AG09309 (cell line): ENCODE data around the gene MCRIP1.

Source experiments
- DNase-seq: peaks from one replicate; pipeline ENCODE4 v3.0.0-alpha.2; 2010; ENCODE audit warnings: low read depth
- H3K4me3 ChIP-seq: 2 replicates; pipeline ENCODE4 v1.5.1; 2011; ENCODE audit warnings: mild to moderate bottlenecking, low read depth, low read length, moderate library complexity; ENCODE audit not compliant: control insufficient read depth
- TF ChIP-seq, protein P1 (sequence below): IDR thresholded peaks from 2 replicates; pipeline ENCODE4 v1.5.1; 2011; ENCODE audit warnings: mild to moderate bottlenecking, low read depth, low read length, inconsistent platforms; ENCODE audit not compliant: insufficient read depth, control insufficient read depth; ENCODE audit errors: missing control alignments

The MCRIP1 gene

DNA sequence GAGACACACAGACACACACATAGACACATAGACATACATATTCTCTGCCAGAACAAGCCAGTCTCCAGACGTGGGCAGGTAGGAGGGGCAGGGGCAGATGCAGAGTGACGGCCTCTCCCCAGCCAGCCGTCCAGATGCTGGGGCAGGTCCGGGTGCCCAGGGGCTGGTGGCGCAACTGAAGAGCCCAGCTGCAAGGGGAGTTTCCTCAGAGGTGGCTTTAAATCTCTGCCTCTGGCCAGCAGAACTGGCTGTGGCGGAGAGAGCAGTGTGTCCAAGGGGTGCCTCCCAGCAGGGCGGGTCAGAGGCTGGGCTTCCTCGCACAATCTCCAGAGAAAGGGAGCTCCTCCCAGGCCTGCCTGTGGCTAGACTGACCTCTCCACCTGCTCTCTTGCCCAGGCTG is 38.6 kb downstream of the MCRIP1 start:
- no peak overlapping the region for H3K4me3 ChIP-seq
- no peak for DNase-seq
- TF ChIP-seq, protein P1, sequence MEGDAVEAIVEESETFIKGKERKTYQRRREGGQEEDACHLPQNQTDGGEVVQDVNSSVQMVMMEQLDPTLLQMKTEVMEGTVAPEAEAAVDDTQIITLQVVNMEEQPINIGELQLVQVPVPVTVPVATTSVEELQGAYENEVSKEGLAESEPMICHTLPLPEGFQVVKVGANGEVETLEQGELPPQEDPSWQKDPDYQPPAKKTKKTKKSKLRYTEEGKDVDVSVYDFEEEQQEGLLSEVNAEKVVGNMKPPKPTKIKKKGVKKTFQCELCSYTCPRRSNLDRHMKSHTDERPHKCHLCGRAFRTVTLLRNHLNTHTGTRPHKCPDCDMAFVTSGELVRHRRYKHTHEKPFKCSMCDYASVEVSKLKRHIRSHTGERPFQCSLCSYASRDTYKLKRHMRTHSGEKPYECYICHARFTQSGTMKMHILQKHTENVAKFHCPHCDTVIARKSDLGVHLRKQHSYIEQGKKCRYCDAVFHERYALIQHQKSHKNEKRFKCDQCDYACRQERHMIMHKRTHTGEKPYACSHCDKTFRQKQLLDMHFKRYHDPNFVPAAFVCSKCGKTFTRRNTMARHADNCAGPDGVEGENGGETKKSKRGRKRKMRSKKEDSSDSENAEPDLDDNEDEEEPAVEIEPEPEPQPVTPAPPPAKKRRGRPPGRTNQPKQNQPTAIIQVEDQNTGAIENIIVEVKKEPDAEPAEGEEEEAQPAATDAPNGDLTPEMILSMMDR = no peak

DNA sequence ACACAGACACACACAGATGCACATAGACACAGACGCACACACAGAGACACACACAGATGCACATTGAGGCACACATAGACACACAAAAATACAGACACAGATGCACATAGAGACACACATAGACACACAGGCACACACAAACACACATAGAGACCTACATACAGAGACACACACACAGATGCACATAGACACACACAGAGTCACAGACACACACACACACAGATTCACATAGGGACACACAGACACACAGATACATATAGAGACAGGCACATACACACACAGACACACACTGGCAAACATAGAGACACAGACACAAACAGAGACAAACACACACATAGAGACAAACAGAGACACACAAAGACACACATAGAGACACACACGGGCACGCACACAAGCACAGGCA is 39.0 kb downstream of the MCRIP1 start:
- TF ChIP-seq, protein P1 = no peak
- H3K4me3 ChIP-seq = no peak overlapping the region
- no peak for DNase-seq

DNA sequence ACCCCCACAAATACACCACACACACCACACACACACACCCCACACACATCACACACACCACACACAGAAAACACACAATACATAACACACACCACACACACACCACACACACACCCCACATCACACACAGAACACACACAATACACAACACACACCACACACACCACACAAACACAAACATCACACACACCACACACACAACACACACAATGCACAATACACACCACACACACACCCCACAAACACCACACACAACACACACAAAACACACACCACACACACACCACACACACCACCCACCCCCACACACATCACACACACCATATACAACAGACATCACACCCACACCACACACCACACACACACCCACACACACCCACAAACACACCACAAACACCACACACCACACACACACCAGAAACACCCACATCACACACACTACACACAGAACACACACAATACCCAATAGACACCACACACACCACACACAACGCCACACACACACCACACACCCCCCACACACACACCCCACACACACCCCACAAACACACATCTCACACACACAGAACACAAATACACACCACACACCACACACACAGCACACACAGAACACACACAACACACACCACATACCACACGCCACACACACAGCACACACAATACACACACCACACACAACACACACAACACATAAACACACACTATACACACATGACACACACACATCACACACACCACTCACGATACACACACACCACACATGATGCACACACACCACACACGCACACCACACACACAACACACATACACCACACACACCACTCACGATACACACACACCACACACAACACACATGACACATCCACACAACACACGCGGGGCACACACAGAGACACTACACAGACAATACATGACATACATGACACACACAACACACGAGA is 40.1 kb downstream of the MCRIP1 start:
- DNase-seq = no peak
- no peak overlapping the region for H3K4me3 ChIP-seq
- TF ChIP-seq, protein P1 = no peak
